Femur (tissue), 1 donor: Measurements from ENCODE around the gene ISOC1.

Experiments
- DNase-seq: peaks from one replicate; pipeline ENCODE4 v3.0.0-alpha.2; 2017

Gene ISOC1

DNA sequence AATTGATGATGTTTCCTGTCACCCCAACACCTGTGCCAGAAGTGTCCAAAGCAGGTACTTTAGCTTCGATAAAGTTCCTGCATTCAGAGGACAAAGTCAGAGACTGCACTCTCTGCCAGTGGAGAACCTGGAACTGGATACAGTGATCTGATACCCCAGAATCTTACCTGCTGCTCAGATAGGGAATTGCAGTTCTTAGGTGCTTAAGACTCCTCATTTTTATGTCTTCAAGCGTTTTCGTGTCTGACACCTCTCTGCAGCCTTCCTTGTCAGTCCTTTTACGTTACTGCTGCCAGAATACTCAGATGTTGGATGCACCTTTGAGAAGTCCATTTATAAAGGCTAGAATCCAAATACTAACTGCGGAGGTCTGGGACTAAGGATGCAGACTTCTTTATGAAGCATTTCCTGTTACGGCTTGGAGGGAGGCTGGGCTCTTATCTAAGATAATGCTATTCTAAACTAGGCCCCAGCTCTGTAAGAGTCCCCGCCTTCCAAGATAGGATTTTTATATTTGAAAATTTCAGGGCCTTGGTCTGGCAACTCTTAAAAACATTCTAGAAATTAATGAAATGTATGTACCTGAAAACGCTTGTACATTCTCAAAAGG lies 1.9 kb downstream of the ISOC1 start:
- DNase-seq, result no peak

DNA sequence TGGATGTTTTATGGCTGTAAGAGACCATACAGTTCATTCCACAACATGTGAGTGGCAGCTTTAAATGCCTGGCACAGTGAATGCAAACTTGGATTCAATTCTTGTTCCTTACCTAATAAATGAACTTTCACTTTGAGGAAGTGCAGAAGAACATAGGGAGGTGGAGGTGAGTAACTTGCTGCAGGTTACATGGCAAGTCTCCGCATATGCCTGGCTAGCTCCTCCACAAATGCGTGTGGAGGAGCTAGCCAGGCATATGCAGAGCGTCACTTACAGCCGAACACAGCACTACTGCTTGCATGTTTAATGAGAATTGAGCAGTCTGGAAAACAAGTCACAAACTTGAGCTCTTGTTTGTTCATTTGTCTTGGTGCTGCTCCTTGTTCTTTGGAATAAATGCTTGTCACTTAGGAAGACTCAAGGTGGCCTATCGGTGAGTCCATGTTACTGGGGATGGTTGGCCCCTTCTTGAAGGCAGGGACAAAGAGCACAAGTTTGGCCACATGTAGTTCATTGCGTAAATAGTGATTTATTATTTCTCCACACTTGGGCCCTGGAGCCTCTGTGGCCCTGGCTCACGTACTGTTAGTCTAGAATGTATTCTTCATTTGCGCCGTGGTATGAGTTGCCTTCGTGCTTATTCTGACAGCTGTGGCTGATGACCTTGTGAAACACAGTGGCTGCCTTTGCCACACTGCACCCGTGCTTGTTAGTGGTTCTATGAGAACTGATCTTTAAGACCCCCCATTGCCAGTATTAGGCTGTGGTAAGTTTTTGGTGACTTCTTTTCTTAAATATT lies 3.1 kb downstream of the ISOC1 start:
- DNase-seq, result no peak

DNA sequence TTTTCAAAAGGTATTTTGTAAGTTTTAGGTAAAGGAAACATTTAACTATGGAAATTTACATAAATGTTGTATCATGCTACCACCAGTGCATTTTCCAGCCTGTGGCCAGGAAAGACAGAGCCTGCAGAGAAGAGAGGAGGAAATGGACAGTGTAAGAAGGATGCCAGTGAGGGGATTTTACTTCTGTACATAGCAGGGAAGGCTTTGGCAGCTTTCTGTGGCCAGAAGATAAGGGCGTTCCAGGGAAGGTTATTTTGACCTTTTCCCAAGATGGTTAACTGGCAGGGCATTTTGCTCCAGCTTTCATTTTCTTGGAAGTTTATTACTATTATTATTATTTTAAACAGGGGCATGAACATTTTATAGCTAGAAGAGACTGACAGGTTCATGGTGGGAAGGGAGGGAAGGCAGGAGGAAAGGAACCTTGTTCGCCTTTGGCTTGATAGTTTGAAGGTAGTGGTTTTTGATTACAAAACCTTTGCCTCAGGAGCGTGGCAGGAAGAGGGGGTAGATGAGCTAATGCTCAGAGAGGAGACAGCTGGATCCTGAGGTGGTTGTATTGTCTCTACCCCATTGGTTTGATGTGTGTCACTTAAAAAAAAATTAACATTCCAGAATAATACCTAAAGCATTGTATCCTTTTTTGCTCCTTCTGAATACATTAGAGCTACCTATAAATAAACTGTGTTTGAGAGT lies 4.1 kb downstream of the ISOC1 start:
- no peak for DNase-seq

DNA sequence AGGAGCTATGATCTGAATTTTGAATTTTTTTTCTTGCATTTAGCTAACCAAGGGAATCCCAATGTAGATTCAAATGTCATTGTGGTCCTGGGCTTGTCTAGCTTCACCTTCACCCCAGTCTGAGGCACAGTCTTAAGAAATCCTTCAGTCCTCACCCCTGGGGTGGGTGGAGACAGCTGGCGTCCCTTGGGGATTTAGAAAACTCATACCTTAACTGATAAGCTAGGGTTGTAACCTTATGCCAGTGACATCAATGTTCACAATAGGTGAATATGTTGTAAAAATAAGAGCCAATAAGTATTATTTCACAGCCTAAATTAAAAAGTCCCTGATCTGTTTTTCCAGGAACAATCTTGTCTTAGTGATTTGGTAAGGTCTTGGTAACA lies 4.6 kb downstream of the ISOC1 start:
- no peak for DNase-seq

DNA sequence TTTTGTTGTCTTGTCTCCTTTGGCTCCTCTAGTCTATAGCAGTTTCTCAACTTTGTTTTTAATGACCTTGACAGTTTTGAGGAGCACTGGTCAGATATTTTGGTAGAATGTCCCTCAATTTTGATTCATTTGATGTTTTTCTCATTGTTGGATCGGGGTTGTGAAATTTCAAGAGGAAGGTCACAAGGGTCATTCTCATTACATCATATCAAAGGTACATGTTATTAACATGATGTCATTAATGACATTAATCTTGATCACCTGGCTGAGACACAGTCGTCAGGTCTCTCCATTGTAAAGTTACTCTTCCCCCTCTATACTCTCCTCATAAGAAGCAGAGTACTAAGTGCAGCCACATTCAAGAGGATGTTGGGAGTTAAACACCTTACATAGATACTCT lies 7.2 kb downstream of the ISOC1 start:
- DNase-seq, result no peak

DNA sequence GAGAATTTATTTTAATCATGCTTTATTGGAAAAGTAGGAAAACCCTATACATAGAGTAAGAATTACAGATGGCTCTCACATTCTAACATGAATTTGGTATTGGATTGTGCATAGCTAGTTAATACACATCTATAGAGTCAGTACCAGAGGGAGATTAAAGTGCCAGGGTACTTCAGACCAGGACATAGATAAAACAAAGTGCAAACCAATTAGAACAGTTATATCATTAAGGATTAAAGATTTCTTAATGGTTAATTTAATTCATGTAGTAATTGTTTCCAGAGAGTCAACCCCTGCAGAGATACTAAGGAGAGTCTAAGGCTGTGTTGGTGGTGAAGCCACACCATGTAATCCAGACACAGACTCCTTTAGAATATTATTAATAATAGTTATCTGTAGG lies 8.8 kb downstream of the ISOC1 start:
- no peak for DNase-seq

DNA sequence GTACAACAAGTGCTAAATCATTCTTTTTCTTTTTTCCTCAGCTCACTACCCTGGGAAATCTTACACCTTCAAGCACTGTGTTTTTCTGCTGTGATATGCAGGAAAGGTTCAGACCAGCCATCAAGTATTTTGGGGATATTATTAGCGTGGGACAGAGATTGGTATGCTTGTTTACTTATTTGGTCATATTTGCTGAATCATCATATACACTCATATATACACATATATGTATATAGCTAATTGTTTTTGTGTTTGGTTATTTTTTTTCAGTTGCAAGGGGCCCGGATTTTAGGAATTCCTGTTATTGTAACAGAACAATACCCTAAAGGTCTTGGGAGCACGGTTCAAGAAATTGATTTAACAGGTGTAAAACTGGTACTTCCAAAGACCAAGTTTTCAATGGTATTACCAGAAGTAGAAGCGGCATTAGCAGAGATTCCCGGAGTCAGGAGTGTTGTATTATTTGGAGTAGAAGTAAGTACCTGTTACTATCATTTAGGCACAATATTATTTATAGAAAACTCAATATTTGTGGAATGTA lies 10.4 kb downstream of the ISOC1 start:
- DNase-seq, result no peak

DNA sequence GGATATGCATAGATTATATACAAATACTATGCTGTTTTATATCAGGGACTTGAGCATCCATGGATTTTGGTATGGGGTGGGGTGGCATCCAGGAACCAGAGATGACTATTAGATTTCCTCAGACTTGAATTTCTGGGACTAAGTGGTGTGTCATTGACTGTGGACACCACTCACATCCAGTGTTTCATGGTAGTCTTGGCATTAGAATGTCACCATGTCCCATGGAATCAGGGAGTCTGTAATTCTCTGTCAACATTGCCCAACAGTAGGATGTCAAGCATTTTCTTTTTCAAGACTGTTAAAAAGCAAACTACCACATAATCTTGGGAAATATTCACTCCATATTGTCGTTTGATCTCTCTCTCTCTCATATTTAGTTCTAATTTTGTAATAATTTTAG lies 13.1 kb downstream of the ISOC1 start:
- no peak for DNase-seq

DNA sequence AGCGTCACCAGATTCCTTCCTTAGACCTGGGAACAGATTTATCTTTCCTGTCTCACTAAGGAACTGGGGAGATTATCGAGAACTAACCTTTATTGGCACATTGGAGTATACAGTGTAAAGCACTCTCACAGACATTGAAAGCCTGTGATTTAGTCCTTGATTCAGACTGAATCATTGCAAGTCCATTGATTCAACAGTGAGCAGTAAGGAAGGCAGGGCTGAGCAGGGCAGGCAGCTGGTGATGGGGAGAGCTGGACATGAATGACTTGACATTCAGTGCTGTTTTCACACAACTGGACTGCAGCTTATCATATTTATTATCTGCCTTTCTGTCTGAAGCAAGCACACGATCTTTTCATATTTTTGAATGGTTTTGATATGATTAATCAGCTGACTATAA lies 16.2 kb downstream of the ISOC1 start:
- no peak for DNase-seq

DNA sequence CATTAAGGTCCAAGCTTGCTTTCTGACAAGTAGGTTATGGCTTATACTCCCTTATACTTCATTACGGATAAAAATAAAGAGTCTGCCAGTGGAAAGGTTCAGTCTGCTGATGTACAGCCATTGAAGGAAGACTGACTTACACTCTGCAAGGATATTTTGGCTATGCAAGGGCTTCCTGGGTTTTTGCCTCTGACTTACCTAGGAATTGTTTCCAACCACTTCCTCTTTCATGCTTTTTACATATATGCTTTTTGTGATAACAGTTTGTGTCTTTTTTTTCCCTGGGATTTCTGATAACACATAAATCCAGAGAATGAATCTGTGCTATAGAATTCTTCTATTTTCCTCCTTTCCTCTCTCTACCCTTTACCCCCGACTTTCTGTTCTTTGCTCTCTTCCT lies 16.8 kb downstream of the ISOC1 start:
- DNase-seq, result no peak

DNA sequence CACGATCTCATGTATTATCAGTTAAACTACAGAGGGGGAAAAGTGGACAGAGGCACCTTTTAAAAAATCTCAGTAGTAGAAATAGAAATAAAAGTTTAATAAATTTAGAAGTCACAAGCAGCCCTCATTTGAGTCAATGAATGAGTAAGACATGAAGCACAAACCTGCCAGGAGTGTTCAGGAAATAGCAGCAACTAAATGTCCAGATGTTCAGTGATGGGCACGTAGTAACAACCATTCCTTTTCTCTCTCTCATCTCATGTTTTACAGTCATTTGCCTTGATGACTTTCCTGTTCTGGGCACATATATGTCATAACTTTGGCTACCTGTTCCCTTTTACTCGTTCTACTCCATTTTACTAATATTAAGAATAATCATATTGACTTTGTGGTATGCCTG lies 17.7 kb downstream of the ISOC1 start:
- no peak for DNase-seq

DNA sequence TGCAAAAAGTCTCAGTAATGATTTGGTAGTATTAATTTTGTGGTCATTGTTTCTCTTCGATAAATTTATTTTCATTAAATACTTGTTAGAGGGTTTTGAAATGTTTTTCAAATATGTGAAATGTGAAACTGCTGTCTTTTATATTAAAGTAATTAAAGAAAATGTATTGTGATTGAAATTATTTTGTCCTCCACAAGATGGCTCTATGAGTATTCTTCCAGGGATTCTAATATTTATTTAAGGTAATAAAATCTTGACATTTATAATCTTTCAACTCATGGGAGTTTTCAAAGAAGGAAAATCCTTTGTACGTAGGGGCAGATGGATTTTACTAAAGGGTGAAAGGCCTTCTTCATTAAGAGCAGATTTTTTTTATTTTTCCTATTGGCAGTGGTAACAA lies 19.3 kb downstream of the ISOC1 start:
- DNase-seq, result no peak

DNA sequence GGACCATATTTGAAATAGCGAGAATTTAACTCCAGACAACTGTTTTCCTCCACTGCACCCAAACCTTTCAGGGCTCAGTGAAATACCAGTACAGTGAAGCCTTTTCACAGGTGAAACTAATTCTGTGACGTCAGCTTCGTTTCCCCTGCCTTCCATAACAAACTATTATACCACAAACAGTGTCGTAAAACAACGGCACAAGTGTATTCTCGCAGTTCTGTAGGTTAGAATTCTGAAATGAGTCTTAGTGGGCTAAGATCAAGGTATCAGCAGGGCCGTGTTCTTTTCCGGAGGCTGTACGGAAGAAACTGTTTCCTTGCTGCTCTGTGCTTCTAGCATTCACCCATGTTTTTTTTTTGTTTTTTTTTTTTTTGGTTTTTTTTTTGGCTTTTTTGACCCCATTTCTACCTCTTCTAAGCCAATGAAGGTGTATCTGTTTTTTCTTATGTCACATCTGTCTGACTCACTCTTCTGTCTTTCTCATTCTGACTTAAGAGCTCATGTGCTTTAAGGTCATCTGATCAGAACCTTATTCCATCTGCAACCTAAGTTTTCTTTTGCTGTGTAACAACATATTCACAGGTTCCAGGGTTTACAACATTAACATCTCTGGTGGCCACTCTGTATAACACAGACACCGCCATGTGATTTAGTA lies 20.1 kb downstream of the ISOC1 start:
- DNase-seq, result no peak

DNA sequence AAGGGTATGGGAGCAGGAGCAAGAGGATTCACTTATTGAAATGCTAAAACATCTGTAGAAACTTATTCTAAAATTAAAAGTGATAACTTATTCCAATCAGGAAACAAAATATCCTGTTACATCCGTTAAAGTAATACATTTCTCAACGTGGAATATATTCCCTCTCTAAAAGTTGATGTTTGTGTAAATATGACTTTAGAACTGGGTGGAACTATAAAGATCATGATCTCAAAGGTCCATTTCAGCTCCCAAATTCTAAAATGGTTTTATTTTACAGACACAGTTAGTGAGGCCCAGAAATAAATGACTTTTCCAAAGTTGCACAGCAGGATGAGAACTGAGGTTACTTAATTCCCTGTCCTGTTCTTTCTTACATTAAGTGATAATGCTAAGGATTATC lies 21.1 kb downstream of the ISOC1 start:
- DNase-seq, result no peak

DNA sequence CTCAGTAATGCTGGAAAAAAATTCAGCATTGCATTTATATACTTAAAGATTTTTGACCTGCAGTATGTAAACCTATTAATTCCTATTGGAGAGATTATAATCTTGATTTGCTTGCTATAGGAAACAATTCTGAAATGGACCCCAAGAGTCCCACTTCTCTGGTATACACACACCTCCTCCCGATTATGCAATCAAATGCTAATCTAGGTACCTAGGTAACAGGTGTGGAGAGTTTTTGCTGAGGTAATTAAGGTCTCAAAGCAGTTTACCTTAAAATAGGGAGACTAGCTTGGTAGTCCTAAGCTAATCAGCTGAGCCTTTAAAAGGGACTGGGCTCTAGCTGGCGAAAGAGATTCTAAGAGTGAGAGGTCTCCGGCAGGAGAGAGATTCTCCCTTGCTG lies 22.2 kb downstream of the ISOC1 start:
- no peak for DNase-seq

DNA sequence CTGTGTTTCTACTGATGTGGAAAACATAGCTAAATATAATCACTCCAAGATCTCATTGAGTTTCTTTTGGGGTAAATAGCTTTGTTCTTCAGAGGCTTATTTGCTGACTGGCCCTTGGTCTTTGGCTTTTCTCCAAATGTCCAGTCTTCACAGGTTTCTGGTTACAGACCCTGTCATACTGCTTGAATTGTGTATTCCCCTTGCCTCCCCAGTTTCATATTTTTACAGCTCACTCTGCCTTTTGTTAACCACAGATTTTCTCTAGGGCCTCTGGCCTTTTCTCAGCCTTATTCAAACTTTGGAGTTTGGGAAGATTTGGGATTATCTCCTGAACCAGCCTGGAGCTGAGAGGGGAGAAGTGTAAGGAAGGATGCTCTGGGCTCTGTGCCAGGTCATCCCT lies 23.9 kb downstream of the ISOC1 start:
- no peak for DNase-seq

DNA sequence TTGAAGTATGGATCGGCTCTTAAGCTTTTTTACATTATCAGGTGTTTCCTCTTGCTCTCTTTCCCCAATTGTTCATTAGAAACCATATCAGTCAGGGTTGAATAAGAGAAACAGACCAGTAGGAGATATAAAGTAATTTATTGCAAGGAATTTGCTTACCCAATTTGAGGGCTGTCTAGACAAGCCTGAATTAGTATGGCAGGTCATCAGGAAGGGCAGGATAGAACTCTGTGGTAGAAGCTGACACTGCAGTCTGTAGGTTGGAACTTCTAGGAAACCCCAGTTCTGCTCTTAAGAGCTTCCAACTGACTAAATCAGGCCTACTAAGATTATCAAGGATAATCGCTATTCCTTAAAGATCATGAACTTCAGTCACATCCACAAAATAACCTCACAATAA lies 24.3 kb downstream of the ISOC1 start:
- DNase-seq, result no peak

DNA sequence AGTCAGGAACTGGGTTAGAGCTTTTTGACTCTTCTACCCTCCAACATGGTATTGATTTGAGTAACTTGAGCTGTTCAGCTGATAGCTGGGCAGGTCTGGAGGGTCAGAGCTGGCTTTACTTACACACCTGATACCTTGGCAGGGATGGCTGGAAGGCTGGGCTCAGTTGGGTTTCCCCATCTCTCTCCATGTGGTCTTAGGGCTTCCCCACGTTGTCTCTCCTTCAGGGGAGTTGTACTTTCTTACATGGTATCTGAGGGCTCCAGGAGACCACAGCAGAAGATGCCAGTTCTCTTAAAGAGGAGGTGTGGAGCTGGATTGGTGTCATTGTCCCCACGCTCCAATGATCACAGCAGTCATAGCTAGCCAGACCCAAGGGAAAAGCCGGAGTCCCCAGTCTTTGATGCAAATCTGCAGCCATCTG lies 25.6 kb downstream of the ISOC1 start:
- DNase-seq, result no peak

DNA sequence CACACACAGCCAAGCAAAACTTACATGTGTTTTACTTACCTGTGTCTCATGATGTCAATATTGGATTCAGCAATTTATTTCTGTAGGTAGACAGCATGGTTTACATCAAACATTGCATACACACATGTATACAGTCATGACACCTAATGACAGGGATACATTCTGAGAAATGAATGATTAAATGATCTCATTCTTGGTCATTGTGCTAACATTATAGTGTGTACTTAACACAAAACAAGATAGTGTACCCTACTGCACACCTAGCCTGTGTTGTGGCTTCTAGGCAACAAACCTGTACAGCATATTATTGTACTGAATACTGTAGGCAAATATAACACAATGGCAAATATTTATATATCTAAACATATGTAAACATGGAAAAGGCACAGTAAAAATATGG lies 28.0 kb downstream of the ISOC1 start:
- DNase-seq, result no peak

DNA sequence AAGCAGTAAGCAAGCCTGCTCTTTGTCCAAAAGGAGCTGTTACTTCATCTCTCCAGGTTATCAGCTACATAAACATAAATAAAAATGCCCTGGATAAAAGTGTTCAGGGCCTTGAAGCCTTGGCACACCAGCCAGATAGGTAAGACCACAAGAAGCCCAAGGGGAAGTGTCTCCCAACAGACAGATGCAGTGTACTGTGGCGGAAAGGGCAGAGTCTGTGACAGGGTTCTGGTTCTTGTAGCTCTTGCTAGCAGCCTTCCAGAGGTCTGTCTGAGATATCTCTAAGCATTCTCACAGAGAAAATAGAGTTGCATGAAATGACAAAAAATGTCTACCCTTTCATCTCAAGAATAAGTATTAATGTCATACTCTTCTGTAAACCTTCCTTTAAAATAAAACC lies 30.1 kb downstream of the ISOC1 start:
- DNase-seq, result no peak

DNA sequence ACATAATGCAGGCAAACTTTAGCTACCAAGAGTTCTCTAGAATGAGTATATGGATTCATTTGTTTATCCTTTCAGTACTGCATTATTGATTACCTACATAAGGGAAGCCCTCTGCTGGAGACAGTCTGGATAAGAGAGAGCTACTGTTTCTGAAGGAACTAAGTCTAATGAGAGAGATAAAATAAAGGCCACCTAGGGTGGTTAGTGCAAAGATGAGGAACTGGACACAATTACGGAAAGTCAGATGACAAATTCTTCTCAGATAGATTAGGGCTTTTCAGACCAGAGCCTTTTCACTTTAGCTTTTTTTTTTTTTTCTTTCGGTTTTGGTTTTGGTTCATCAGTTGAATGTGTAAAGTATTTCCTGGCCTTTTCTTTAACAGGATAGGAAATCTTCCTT lies 31.3 kb downstream of the ISOC1 start:
- DNase-seq, result no peak

DNA sequence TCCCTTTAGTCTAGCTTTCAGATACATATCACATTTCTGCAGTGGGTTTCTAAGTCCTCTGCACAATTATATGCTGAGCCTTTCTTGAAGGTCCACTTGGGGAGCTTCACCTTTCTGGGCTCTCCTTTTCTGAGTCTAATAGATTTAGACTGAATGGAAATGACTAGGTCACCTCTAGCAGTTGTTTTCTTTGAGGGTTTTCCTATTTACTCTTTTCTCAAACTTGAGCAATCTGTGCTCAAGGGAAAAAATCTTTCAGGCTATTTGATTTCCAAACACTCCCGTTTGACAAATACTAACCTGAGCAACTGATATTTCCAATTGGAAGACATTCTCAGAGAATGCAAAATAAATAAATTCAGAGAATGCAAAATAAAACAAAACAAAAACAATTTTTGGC lies 39.0 kb downstream of the ISOC1 start:
- DNase-seq, result no peak

DNA sequence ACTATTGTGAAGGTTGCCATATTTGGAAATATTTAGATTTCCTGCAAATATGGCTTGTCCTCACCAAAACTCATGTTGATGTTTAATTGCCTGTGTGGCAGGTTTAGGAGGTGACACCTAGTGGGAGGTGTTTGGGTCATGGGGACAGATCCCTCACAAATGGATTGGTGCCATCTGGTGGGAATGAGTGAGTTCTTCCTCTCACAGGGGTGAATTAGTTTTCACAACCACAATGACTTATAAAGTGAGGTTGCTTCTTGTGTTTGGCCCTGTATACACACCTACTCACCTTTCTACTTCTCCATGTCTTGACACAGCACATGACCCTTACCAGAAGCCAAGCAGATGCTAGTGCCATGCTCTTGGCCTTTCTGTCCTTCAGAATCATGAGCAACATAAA lies 41.1 kb downstream of the ISOC1 start:
- DNase-seq, result no peak

DNA sequence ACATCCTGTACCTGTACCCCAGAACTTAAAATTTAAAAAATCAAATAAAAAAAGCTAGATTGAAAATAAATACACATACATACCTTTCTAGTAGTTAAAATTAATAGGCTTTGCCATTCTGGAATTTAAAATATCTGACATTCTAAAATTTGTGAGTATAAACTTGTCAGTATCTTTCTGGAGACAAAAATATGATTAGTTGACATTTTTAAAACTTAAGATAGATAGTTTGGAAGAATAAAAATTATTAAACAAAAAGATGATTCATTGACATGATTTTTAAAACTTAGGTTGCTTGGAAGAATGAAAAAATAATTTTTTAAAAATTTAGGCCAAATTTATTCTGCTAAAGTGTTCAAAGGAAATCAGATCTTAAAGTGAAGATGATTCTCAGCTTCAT lies 43.1 kb downstream of the ISOC1 start:
- DNase-seq, result no peak
